HEK293 (cell line): ENCODE measurements around the gene REPS2.
A peak's percentile ranks its signal among the peaks of the same experiment; 100 is the strongest.

Experiments used
- CTCF ChIA-PET: fragments of 350-600 bp; formaldehyde crosslinking; extraction: SDS; loops from one replicate; lab custom pipeline; 2021; ENCODE audit warnings: antibody characterized with exemption; lab: Yijun Ruan, JAX
- POLR2A ChIA-PET: fragments of 300-600 bp; formaldehyde crosslinking; extraction: SDS; loops from one replicate; lab custom pipeline; 2020; ENCODE audit warnings: antibody characterized with exemption, inconsistent platforms; lab: Yijun Ruan, JAX
- H3K27ac ChIP-seq: fragments of 200-500 bp; sonication (Bioruptor generic); 2 replicates; pipeline ENCODE4 v1.5.1; 2014; ENCODE audit warnings: low read depth, low read length, control low read depth, inconsistent platforms; ENCODE audit errors: extremely low read depth
- H3K36me3 ChIP-seq, 2 experiments: fragments of 200-500 bp in 1 of 2; sonication (Bioruptor generic) in 1 of 2; 1 replicate in 1 of 2; 2 replicates in 1 of 2; pipeline ENCODE4 v1.5.1; 2014 to 2017; ENCODE audit warnings: inconsistent platforms in 2 of 2, low read length in 2 of 2; ENCODE audit not compliant: control insufficient read depth in 2 of 2, insufficient read depth in 1 of 2
- H3K4me1 ChIP-seq: fragments of 200-500 bp; sonication (Bioruptor generic); 2 replicates; pipeline ENCODE4 v1.5.1; 2014; ENCODE audit warnings: mild to moderate bottlenecking, low read length, inconsistent platforms; ENCODE audit not compliant: control insufficient read depth, insufficient read depth
- H3K4me3 ChIP-seq: 2 replicates; pipeline ENCODE4 v1.5.1; 2011; ENCODE audit warnings: low read depth, mild to moderate bottlenecking, control low read depth, low read length, moderate library complexity
- H3K9me3 ChIP-seq: fragments of 200-500 bp; sonication (Bioruptor generic); 2 replicates; pipeline ENCODE4 v1.5.1; 2014; ENCODE audit warnings: low read depth, low read length, inconsistent platforms; ENCODE audit not compliant: control insufficient read depth, insufficient read depth
- GFI1B ChIP-seq: fragments of 450-650 bp; formaldehyde crosslinking; IDR thresholded peaks from 2 replicates; pipeline ENCODE4 v1.5.1; 2016; ENCODE audit warnings: missing biosample characterization, missing genetic modification characterization
- GLIS1 ChIP-seq: fragments of 450-650 bp; formaldehyde crosslinking; IDR thresholded peaks from 2 replicates; pipeline ENCODE4 v1.5.1; 2016; ENCODE audit warnings: missing biosample characterization, missing genetic modification characterization
- KLF10 ChIP-seq: fragments of 450-650 bp; IDR thresholded peaks from 2 replicates; pipeline ENCODE4 v1.5.1; 2018; ENCODE audit warnings: missing biosample characterization, mild to moderate bottlenecking, missing genetic modification characterization
- PBX3 ChIP-seq: sonication (generic); formaldehyde crosslinking; IDR thresholded peaks from 2 replicates; pipeline ENCODE4 v1.8.1; 2022; ENCODE audit warnings: mild to moderate bottlenecking, moderate library complexity, missing genetic modification reagents
- SETDB1 ChIP-seq: IDR thresholded peaks from one replicate; pipeline ENCODE4 v1.6.1; 2017; ENCODE audit warnings: mild to moderate bottlenecking, low read length, moderate library complexity, mixed read lengths; ENCODE audit not compliant: insufficient read length
- SP2 ChIP-seq: fragments of 450-650 bp; formaldehyde crosslinking; IDR thresholded peaks from 2 replicates; pipeline ENCODE4 v1.5.1; 2016; ENCODE audit warnings: missing biosample characterization, missing genetic modification characterization
- YY2 ChIP-seq: fragments of 450-650 bp; formaldehyde crosslinking; IDR thresholded peaks from 2 replicates; pipeline ENCODE4 v1.5.1; 2016; ENCODE audit warnings: missing biosample characterization, missing genetic modification characterization
- ZFP69B ChIP-seq: fragments of 450-650 bp; formaldehyde crosslinking; IDR thresholded peaks from 2 replicates; pipeline ENCODE4 v1.5.1; 2016; ENCODE audit warnings: missing biosample characterization, missing genetic modification characterization
- ZNF140 ChIP-seq: fragments of 450-650 bp; formaldehyde crosslinking; IDR thresholded peaks from 2 replicates; pipeline ENCODE4 v1.5.1; 2016; ENCODE audit warnings: missing biosample characterization, missing genetic modification characterization
- ZNF157 ChIP-seq: fragments of 450-650 bp; formaldehyde crosslinking; IDR thresholded peaks from 2 replicates; pipeline ENCODE4 v1.5.1; 2016; ENCODE audit warnings: missing biosample characterization, missing genetic modification characterization
- ZNF169 ChIP-seq: fragments of 450-650 bp; formaldehyde crosslinking; IDR thresholded peaks from 2 replicates; pipeline ENCODE4 v1.5.1; 2016; ENCODE audit warnings: missing biosample characterization, missing genetic modification characterization
- ZNF175 ChIP-seq: fragments of 450-650 bp; formaldehyde crosslinking; IDR thresholded peaks from 2 replicates; pipeline ENCODE4 v1.5.1; 2016; ENCODE audit warnings: missing biosample characterization, missing genetic modification characterization
- ZNF19 ChIP-seq: fragments of 450-650 bp; formaldehyde crosslinking; IDR thresholded peaks from 2 replicates; pipeline ENCODE4; 2016; ENCODE audit warnings: missing biosample characterization, missing genetic modification characterization, low read depth
- ZNF248 ChIP-seq: fragments of 450-650 bp; formaldehyde crosslinking; IDR thresholded peaks from 2 replicates; pipeline ENCODE4 v1.5.1; 2017; ENCODE audit warnings: missing biosample characterization, missing genetic modification characterization
- ZNF302 ChIP-seq: fragments of 450-650 bp; formaldehyde crosslinking; IDR thresholded peaks from 2 replicates; pipeline ENCODE4 v1.5.1; 2016; ENCODE audit warnings: missing biosample characterization, missing genetic modification characterization, low read depth
- ZNF549 ChIP-seq: fragments of 450-650 bp; IDR thresholded peaks from 2 replicates; pipeline ENCODE4 v1.5.1; 2018; ENCODE audit warnings: missing biosample characterization, missing genetic modification characterization, mild to moderate bottlenecking, inconsistent platforms, moderate library complexity
- ZNF555 ChIP-seq: fragments of 450-650 bp; formaldehyde crosslinking; conservative IDR thresholded peaks from 2 replicates; pipeline ENCODE4 v1.5.1; 2017; ENCODE audit warnings: missing biosample characterization, mild to moderate bottlenecking, missing genetic modification characterization, inconsistent platforms
- ZNF600 ChIP-seq: fragments of 450-650 bp; formaldehyde crosslinking; IDR thresholded peaks from 2 replicates; pipeline ENCODE4 v1.5.1; 2016; ENCODE audit warnings: missing biosample characterization, missing genetic modification characterization
- ZNF785 ChIP-seq: fragments of 450-650 bp; formaldehyde crosslinking; IDR thresholded peaks from 2 replicates; pipeline ENCODE4 v1.5.1; 2016; ENCODE audit warnings: missing biosample characterization, missing genetic modification characterization
- ZNF792 ChIP-seq: fragments of 450-650 bp; formaldehyde crosslinking; IDR thresholded peaks from 2 replicates; pipeline ENCODE4 v1.5.1; 2016; ENCODE audit warnings: missing biosample characterization, missing genetic modification characterization
- ZXDB ChIP-seq: fragments of 450-650 bp; formaldehyde crosslinking; IDR thresholded peaks from 2 replicates; pipeline ENCODE4 v1.5.1; 2016; ENCODE audit warnings: missing biosample characterization, missing genetic modification characterization
- TF ChIP-seq, protein P1 (sequence below): fragments of 450-650 bp; formaldehyde crosslinking; conservative IDR thresholded peaks from 2 replicates; pipeline ENCODE4 v1.5.1; 2016; ENCODE audit warnings: low read depth, missing biosample characterization, missing genetic modification characterization
- TF ChIP-seq, protein P2 (sequence below): fragments of 450-650 bp; formaldehyde crosslinking; IDR thresholded peaks from 2 replicates; pipeline ENCODE4 v1.5.1; 2016; ENCODE audit warnings: missing biosample characterization, missing genetic modification characterization
- TF ChIP-seq, protein P3 (sequence below): fragments of 450-650 bp; formaldehyde crosslinking; IDR thresholded peaks from 2 replicates; pipeline ENCODE4 v1.5.1; 2016; ENCODE audit warnings: missing biosample characterization, missing genetic modification characterization

The REPS2 gene

GRCh38 chrX:17164079-17164478 lies 217.6 kb downstream of the REPS2 start:
- H3K36me3 ChIP-seq: no peaks in the 10 kb centered on the region
- ChIA-PET CTCF (no interaction called here), POLR2A (no interaction called here)

GRCh38 chrX:17164941-17165340 lies 218.5 kb downstream of the REPS2 start:
- Histone ChIP-seq H3K9me3 (peaks cover 3% of the 10 kb centered on the region; the same call in 1 of the 2 replicates), H3K36me3 (no peaks in the 10 kb centered on the region), H3K4me1 (no peaks in the 10 kb centered on the region), H3K27ac (no peak overlapping the region), H3K4me3 (no peak overlapping the region)
- TF ChIP-seq, protein P1, sequence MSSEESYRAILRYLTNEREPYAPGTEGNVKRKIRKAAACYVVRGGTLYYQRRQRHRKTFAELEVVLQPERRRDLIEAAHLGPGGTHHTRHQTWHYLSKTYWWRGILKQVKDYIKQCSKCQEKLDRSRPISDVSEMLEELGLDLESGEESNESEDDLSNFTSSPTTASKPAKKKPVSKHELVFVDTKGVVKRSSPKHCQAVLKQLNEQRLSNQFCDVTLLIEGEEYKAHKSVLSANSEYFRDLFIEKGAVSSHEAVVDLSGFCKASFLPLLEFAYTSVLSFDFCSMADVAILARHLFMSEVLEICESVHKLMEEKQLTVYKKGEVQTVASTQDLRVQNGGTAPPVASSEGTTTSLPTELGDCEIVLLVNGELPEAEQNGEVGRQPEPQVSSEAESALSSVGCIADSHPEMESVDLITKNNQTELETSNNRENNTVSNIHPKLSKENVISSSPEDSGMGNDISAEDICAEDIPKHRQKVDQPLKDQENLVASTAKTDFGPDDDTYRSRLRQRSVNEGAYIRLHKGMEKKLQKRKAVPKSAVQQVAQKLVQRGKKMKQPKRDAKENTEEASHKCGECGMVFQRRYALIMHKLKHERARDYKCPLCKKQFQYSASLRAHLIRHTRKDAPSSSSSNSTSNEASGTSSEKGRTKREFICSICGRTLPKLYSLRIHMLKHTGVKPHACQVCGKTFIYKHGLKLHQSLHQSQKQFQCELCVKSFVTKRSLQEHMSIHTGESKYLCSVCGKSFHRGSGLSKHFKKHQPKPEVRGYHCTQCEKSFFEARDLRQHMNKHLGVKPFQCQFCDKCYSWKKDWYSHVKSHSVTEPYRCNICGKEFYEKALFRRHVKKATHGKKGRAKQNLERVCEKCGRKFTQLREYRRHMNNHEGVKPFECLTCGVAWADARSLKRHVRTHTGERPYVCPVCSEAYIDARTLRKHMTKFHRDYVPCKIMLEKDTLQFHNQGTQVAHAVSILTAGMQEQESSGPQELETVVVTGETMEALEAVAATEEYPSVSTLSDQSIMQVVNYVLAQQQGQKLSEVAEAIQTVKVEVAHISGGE (tag by site-specific recombination): no peak
- TF ChIP-seq SP2 (tag by site-specific recombination) (no peak), PBX3 (no peak), ZNF549 (tag by site-specific recombination) (no peak), ZNF19 (tag by site-specific recombination) (no peak), KLF10 (tag by site-specific recombination) (no peak), ZNF302 (tag by site-specific recombination) (no peak), ZNF792 (tag by site-specific recombination) (no peak), ZNF157 (no peak), ZFP69B (tag by site-specific recombination) (no peak), YY2 (no peak), ZNF555 (tag by site-specific recombination) (no peak)
- TF ChIP-seq, protein P2, sequence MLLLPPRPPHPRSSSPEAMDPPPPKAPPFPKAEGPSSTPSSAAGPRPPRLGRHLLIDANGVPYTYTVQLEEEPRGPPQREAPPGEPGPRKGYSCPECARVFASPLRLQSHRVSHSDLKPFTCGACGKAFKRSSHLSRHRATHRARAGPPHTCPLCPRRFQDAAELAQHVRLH (tag by site-specific recombination): no peak
- TF ChIP-seq, protein P3, sequence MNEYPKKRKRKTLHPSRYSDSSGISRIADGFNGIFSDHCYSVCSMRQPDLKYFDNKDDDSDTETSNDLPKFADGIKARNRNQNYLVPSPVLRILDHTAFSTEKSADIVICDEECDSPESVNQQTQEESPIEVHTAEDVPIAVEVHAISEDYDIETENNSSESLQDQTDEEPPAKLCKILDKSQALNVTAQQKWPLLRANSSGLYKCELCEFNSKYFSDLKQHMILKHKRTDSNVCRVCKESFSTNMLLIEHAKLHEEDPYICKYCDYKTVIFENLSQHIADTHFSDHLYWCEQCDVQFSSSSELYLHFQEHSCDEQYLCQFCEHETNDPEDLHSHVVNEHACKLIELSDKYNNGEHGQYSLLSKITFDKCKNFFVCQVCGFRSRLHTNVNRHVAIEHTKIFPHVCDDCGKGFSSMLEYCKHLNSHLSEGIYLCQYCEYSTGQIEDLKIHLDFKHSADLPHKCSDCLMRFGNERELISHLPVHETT (tag by site-specific recombination): no peak
- CTCF ChIA-PET: no interaction called here
- POLR2A ChIA-PET: no interaction called here

More at GRCh38 chrX:17164079-17164478, 217.6 kb downstream of the REPS2 start:
- H3K4me3 ChIP-seq: no peak overlapping the region
- TF ChIP-seq GLIS1 (tag by site-specific recombination) (no peak), SETDB1 (peak; percentile 91)
- H3K27ac ChIP-seq: no peak overlapping the region
- no peaks in the 10 kb centered on the region for H3K4me1 ChIP-seq
- H3K9me3 ChIP-seq: peaks cover 3% of the 10 kb centered on the region; the same call in 1 of the 2 replicates

GRCh38 chrX:17167915-17168314 lies 221.5 kb downstream of the REPS2 start:
- H3K36me3 ChIP-seq: no peaks in the 10 kb centered on the region
- ChIA-PET CTCF (no interaction called here), POLR2A (no interaction called here)
- H3K27ac ChIP-seq: no peak overlapping the region
- H3K4me3 ChIP-seq: no peak overlapping the region
- no peaks in the 10 kb centered on the region for H3K4me1 ChIP-seq
- 0 out of 2 replicates have a peak, but pooled peaks cover 3% of the 10 kb centered on the region for H3K9me3 ChIP-seq
- TF ChIP-seq ZNF140 (tag by site-specific recombination): no peak
- no peak for TF ChIP-seq ZXDB (tag by site-specific recombination)
- TF ChIP-seq ZNF175 (tag by site-specific recombination): no peak
- TF ChIP-seq GFI1B (tag by site-specific recombination): no peak
- no peak for TF ChIP-seq ZNF248 (tag by site-specific recombination)
- no peak for TF ChIP-seq ZNF169 (tag by site-specific recombination)
- no peak for TF ChIP-seq PBX3
- TF ChIP-seq ZNF785 (tag by site-specific recombination): no peak
- no peak for TF ChIP-seq ZNF19 (tag by site-specific recombination)
- TF ChIP-seq ZNF600: no peak
